ENCODE data around the gene PRDM10.
"Not testable (repeated sequence)": the region's sequence is repeated elsewhere in the genome, so short reads cannot be mapped to it uniquely, and the experiment has no call there.

Gene PRDM10

DNA sequence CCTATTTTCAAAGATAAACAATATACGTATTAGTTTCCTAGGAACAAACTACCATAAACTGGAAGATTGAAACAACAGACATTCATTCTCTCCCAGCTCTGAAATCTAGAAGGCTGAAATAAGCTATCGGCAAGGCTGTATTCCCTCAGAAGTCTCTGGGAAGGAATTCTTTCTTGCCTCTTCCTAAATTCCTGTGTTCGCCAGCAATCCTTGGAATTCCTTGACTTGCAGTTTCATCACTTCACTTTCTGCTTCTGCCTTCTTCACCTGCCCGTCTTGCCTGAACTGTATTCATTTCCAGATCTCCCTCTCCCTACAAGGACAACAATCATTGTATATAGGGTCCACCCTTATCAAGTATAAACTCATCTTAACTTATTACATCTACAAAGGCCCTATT, 17.7 kb upstream of the PRDM10 start:
- TF ChIP-seq CTCF (IDR thresholded peaks at IDR 0.05; ENCODE audit: extremely low read depth, insufficient read depth, missing control alignments): no peak
- DNase-seq (ENCODE audit: low spot score): no peak

GRCh38 chr11:130015846-130016245, 13.2 kb upstream of the PRDM10 start:
- in situ Hi-C loops (cut with MboI; ENCODE audit: low pct_unique_long_range_greater_than_20kb, low sequenced_read_pairs, unreplicated experiment); DNase-seq (ENCODE audit: low spot score): not testable (repeated sequence)

More for the DNA sequence above, 17.7 kb upstream of the PRDM10 start:
- in situ Hi-C loops (cut with MboI; ENCODE audit: low pct_unique_long_range_greater_than_20kb, low sequenced_read_pairs, unreplicated experiment): no loop called here

- DNase-seq (ENCODE audit: low spot score): no peak
- in situ Hi-C loops (cut with MboI; ENCODE audit: low pct_unique_long_range_greater_than_20kb, low sequenced_read_pairs, unreplicated experiment): no loop called here
- no peak for TF ChIP-seq CTCF (IDR thresholded peaks at IDR 0.05; ENCODE audit: extremely low read depth, insufficient read depth, missing control alignments)
Measured at GRCh38 chr11:130008326-130008725, 5.7 kb upstream of the PRDM10 start.

DNA sequence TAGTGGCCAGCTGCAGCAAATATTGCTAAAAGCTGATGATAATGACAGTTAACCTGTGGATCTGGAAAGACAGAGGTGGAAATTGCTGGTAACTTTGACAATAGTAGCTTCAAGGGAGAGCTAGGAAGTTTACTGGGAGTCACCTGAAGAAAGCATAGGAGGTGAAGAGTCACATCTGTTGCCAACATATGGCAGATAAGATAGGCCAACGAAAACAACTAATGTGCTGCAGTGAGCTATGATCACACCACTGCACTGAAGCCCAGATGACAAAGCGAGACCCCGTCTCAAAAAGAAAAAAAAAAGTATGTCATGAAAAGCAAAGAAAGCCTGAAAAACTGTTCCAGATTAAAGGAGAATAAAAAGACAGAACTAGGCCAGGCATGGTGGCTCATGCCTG, 4.3 kb upstream of the PRDM10 start:
- in situ Hi-C loops (cut with MboI; ENCODE audit: low pct_unique_long_range_greater_than_20kb, low sequenced_read_pairs, unreplicated experiment): no loop called here
- no peak for TF ChIP-seq CTCF (IDR thresholded peaks at IDR 0.05; ENCODE audit: extremely low read depth, insufficient read depth, missing control alignments)
- no peak for DNase-seq (ENCODE audit: low spot score)

- no peak for TF ChIP-seq CTCF (IDR thresholded peaks at IDR 0.05; ENCODE audit: extremely low read depth, insufficient read depth, missing control alignments)
- DNase-seq (ENCODE audit: low spot score): no peak
- in situ Hi-C loops (cut with MboI; ENCODE audit: low pct_unique_long_range_greater_than_20kb, low sequenced_read_pairs, unreplicated experiment): no loop called here
Measured at GRCh38 chr11:130003717-130004001, 1.0 kb upstream of the PRDM10 start.

DNA sequence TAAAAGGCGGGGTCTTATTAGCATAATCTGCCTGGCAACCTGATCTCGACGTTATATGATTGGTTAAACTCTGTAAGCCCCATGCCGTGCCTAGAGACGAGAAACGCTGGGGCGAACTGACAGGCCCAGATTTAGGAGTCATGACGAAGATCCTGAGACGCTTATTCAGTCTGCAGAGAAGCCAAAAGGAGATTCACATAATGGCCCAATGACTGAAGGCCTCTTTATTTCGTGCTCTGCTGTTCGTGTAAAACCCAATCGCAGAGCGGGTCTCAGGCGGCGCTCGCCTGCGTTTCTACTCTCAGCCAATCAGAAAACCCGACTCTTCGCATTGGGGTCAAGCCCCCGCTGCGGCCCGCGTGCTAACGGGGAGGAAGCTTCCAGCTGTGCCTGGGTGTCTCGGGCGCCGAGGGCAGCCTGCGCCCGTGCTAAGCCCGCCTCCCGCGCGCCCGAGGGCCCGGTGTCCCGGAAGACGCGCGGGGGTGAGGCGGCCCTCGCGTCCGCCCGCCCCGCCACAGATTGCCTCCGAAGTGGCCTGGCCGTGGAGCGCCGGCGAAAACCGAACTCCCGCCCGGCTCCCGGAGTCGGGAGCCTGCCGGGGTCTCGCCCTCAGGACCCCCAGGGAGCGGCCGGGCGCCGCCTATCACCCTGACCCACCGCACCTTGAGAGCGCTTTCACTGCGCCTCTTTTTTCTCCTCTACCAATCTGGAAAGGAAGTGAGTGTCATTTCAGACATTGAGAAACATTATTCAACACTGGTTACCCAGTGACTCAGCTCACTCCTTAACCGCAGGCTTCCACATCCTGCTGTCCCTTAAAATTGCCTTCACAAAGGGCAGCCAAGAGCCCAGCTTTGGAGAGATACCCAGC, 446 bp upstream of the PRDM10 start:
- TF ChIP-seq CTCF (IDR thresholded peaks at IDR 0.05; ENCODE audit: extremely low read depth, insufficient read depth, missing control alignments): no peak
- DNase-seq (ENCODE audit: low spot score): peak; percentile 98
- in situ Hi-C loops (cut with MboI; ENCODE audit: low pct_unique_long_range_greater_than_20kb, low sequenced_read_pairs, unreplicated experiment): no loop called here

DNA sequence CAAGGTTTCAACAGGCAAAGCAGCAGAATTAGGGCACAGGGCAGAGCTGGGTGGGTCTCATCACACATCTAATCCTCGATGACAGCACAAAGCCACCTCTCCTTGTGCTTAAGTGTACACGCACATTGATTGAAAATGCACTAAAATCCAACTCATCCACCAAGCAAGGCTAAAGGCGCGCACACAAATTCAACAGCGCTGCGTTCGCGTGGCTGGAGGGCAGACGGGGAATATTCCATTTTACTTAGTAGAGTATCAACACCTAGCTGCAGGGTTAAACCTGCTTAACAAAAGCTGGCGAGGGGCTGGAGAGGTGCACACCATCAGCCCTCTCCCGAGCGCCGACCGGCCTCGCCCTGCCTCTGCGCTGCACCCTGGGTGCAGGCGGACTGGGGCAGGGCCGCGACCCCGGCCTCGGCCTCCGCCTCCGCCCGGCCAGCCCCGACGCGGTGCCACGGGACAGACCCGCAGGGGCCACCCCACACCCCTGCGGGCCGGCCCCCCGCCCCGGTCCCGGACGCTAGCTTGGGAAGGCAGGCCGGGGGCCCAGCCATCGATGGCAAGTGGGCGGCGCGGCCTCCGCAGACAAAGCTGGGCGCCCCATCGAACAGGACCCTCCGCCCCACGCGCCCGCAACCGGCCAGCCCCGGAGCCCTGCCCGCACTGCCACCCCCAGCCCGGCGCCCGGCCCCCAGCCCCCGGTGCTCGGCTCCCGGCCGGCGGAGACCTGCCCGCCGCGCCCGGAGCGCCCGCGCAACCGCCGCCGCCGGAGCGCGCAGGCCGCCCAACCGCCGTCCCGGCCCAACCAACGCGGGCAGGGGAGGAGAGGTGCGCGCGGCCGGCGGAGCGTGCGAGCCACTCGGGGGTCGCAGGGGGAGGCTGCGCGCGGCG, 929 bp downstream of the PRDM10 start:
- peak; percentile 81 for DNase-seq (ENCODE audit: low spot score)
- in situ Hi-C loops (cut with MboI; ENCODE audit: low pct_unique_long_range_greater_than_20kb, low sequenced_read_pairs, unreplicated experiment): no loop called here
- TF ChIP-seq CTCF (IDR thresholded peaks at IDR 0.05; ENCODE audit: extremely low read depth, insufficient read depth, missing control alignments): no peak

Measured in GM13977 (cell line).